GM23248 (cell line): ENCODE data around the gene SEMA7A.

Source experiments
- EZH2 ChIP-seq: fragments of 200-600 bp; sonication (generic); IDR thresholded peaks from 2 replicates; pipeline ENCODE4 v1.6.1; 2018; ENCODE audit warnings: antibody characterized with exemption, mild to moderate bottlenecking; ENCODE audit not compliant: insufficient read depth, poor library complexity, severe bottlenecking
- EZH2phosphoT487 ChIP-seq: fragments of 200-600 bp; sonication (generic); IDR thresholded peaks from 2 replicates; pipeline ENCODE4 v1.6.1; 2018; ENCODE audit warnings: antibody characterized with exemption, moderate library complexity, mild to moderate bottlenecking, low read depth; ENCODE audit not compliant: insufficient read depth

DNA sequence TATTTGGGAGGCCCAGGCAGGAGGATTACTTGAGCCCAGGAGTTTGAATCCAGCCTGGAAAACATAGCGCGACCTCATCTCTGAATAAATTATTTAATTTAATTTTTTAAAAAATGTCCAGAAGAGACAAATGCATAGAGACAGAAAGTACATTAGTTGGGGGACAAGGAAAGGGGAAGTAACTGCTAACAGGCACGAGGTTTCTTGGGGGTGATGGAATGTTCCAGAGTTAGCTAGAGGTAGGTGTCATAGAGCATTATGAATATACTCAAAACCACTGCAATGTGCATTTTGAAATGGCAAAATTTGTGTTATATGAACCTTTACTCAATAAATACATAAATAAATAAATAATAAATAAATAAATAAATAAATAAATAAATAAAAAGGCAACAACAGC, 34.7 kb downstream of the SEMA7A start:
- TF ChIP-seq EZH2 (no peak), EZH2phosphoT487 (no peak)
